GM21528 (cell line): ENCODE results near the gene MAGEF1.

Experiments used
- ATAC-seq: cut with Tn5 transposase; IDR thresholded peaks from one replicate; pipeline ENCODE4 v1.9.1; 2021; ENCODE audit warnings: mild to moderate bottlenecking, moderate library complexity; ENCODE audit not compliant: unreplicated experiment, low FRiP score

The MAGEF1 gene

DNA sequence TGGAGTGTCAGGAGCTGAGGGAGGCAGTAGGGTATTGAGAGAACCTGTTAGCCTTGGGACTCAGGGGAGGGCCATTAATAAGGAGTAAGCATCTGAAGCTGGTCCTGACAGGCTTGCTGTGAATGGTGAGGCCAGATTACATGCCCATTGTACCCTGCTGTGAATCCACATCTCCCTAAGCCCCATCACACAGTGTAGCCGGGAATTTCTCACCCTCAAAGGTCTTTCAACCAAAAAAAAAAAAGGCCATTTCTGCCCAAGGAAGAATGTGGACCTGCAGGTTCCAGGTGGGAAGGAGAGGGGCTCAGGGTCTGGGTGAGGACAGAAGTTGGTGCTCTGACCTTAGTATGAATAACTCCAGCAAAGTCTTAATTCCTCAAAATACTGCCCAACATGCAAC lies 37.2 kb downstream of the MAGEF1 start:
- no peak for ATAC-seq

DNA sequence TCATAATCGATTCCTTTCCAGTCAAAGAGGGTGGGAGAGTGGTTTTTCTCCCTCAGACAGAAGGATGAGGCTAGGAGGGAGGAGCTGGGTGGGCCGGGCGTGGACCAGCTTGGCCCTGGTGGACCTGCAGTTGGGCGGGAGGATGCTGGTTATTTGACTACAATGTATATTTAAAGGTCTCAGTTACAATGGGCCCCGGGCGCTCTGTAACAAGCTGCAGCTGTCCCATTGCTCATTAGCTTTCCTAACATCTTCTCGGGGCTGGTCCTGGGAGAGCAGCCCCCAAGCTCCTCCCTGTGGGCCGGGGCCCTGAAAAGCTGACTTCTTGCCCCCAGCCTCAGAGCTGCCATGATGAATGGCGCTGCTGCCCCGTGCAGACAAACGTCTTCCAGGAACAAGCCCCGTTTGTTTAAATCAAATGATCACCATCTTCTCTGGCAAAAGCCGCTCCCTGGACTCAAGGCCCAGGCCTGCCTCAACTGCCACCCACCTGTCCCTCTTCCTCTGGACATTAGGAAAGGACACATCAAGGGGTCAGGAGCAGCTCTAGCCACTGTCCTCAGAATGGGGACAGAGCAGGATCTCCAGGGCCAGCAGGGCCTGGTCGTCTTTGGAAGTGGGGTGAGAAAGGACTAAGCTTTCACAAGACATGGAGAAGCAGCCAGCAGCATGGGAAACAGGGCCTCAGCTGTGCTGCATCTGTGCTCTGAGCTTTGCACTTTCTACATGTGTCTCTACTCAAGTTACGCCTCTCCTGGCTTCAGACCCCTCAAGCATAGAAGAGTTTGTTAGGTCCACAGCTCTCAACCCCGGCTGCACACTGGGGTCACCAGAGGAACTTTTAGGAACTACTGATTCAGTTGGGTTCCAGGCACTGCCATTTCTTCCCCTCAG lies 38.6 kb downstream of the MAGEF1 start:
- no peak for ATAC-seq

DNA sequence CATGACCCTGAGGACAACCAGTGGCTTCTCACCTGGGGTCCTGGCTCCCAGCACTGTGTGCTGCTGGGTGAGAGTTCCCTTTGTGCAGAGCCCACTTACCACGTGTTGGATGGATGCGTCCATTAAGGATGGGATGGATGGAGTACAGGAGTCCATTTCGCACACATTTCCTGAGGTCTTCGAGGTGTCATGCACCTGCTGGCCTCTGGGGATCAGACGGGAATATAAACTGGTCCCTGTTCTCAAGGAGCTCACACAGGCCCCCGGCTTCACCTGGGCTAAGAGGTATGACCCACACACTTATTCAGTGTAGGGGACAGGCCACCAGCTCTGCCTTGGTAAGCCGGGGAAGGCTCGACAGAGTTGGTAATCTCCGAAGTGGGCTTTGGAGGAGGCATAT lies 39.5 kb downstream of the MAGEF1 start:
- no peak for ATAC-seq

DNA sequence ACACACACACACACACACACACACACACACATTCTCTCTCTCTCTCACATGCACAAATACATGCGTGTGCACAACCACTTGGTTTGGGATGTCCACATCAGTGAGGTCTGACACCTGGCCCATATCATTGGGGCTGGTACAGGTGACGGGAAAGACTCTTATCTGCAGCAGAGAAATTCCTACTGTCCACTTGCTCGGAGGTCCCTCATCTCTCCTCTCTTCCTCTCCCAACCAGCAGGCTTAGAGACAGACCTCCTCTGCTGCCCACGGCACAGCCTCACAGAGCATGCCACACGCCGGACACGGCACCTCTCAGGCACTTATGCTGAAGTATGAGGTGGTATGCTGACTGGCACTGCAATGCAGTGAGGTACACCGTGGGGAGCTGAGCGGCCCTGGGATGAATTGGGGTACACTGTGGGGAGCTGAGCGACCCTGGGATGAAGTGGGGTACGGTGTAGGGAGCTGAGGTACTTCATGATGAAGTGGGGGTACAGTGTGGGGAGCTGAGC lies 41.7 kb downstream of the MAGEF1 start:
- ATAC-seq, result no peak

DNA sequence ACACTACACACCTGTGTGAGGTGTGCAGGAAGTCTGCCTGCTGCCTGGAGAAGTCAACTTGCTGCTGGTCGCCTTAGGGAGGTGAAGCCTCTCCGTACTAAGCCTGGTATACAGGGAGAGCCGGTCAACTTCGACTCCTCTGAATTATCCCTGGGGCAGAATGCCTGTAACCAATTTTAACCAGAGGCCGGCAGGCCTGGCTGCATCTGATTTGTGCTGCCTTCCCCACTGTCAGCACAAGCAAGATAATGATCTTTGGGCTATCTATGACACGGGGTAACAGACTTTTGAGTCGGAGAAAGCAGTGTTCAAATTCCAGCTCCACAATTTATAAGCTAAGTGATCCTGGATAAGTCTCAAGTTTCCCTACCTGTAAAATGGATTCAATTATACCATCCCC lies 42.3 kb downstream of the MAGEF1 start:
- ATAC-seq, result no peak

DNA sequence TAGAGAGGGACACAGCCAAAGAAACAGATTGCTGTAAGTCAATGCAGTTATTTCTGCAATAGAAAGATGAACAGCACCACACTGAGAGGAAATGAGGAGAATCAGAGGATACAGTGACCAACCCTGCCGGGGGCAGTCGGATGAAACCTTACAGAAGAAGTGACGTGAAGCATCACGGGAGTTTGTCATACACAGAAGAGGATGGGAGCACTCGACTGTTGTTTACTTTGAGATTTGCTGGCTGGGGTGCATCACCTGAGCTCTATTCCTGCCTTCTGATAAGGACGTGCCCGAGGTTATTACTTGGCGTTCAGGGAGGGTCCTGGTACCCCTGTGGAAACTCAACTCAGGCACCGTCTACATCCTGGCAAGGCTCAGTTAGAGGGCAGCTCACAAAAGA lies 45.4 kb downstream of the MAGEF1 start:
- no peak for ATAC-seq

DNA sequence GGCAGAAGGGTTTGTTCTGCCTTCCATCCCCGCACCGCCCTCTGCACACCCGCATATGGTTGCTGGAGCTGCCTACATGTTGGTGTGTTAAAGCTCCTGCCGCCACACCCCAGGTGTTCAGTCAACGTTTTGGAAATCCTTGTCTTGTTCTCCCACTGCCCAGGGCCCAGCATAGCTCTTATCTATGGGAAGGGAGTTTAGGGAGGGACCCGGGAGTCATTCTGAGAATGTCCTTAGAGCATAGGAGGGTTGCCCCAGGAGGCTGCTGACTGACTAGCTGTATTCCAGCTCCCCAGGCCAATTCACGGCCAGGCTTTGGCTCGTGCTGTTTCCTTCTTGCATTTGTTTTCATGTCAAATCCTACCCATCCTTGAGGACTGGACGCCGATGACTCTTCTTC lies 46.8 kb downstream of the MAGEF1 start:
- no peak for ATAC-seq

DNA sequence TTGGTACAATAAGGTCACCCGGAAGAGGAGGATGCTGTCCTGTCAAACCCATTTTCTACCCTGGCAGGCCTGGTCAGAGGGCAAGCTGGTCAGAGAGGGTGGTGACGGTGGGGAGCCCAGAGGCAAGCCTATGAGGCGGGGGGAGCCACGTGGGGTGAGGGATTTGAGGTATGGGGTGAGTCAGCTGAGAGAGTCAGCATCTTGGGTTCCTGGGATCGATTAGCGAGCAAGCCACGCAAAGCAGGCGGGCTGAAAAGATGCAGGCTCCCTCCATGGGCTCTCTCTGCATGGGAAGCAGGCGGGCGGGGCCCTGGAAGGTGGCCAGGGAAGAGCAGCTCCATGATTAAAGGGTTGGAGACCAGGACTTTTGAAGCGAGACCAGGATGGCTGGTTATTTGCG lies 48.1 kb downstream of the MAGEF1 start:
- no peak for ATAC-seq

DNA sequence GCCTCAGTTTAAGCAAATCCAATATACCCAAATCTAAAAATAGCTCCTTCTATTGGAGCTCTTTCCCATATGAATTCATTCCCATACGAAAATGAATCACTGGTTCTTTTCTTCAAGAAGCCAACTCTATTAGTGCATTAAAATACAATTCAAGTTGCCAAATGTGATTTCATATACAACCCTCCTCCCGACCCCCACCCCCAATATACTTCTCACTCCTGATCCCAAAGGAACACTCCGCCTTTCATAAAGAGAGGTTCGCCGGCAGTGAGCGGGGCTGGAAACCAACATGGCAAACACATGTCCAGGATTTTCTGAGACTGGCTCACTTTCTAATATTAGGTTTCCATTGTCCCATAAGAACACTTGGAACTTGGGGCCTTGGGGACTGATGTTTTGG lies 48.5 kb downstream of the MAGEF1 start:
- ATAC-seq, result no peak

DNA sequence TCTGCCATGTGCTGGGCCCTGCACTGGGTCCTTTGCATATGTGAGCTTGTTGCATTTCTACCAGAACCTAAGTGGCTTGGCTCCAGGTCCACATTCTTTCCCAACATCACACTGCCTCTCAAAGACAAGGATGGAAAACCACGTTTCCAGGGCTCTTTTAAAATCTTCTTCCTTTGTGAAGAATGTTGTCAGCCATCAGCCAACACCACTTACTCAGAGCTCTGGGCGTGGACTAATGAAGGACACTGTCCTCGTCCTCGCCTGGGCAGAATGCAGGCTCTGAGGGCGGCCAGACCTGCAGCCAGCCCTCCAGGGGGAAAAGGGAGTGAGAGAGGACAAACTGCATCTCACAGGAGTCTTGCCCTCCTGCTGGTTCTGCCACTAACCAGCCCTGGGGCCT lies 49.7 kb downstream of the MAGEF1 start:
- ATAC-seq, result no peak

DNA sequence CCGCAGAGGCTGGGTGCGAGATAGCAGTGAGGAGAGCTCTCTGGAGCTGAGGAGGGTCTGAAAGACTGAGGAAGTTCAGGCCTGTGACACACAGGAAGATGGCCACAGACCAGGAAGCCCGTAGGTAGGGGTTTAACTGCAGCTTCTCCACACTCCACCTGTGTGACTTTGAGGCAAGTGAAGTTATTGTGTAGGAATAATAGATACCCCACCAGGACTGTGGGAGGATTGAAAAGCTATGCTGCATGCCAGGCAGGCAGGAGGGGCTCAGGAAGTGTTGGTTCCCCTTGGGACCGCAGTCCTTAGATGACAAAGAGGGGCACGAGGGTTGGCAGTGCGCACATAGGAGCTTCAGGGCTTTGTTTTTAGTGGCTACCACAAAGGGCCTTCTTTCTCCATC lies 50.9 kb downstream of the MAGEF1 start:
- no peak for ATAC-seq
